Dermis blood vessel endothelial cell (primary cell): Measurements from ENCODE around the gene CFAP77. TPM values are rescaled to one million over a fixed set of nuclear protein-coding genes. Genes with fewer than 3 reads are reported as not detected.

Experiments used
- DNase-seq: peaks from one replicate; pipeline ENCODE4 v3.0.0; 2010
- total RNA-seq: library from RNA; depleted of rRNA; stranded (reverse); fragments of >200 nt; gene quantifications from 2 replicates; pipeline ENCODE4 v1.2.3, GENCODE V29; 2014

Gene CFAP77
- total RNA-seq, 1 donor from 2014 or later = 0.34 TPM

DNA sequence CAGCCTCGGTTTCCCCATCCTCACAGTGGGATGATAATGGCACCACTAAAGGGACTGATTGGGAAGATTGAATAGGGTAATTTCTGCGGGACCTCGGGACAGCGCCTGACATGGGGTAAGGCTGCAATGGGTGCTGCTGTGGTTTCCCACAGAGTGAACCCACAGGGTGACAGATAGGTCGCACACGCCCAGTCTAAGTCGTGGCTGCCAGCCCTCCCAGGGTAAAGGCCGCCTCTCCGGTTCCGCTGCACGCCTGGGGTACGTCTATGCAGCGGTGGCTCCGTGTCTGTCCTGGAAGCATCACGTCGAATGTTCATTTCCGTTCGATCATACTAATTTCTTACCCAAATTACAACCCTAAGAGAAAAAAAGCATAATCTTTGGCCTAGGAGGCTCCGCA lies 631 bp downstream of the CFAP77 start:
- no peak for DNase-seq

DNA sequence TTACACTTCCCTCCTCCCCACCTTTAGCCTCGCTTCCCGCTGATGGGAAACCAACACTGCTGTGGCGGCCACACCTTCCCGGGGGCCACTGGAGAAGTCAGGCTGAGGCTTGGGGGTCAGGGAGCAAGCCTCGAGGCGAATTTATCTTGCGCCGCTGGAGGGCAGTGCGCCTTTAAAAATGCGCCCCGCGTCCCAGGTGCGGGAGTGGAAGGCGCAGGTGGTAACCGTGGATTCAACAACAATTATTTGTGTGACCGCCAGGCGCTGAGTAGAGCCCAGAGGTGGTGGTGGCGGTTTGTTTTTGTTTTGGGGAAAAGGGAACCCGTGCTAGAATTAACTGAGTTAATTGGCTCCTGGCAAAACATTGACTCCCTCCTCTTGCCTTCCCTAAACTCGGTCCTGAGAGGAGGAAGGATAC lies 1.1 kb downstream of the CFAP77 start:
- peak; percentile 63 for DNase-seq

DNA sequence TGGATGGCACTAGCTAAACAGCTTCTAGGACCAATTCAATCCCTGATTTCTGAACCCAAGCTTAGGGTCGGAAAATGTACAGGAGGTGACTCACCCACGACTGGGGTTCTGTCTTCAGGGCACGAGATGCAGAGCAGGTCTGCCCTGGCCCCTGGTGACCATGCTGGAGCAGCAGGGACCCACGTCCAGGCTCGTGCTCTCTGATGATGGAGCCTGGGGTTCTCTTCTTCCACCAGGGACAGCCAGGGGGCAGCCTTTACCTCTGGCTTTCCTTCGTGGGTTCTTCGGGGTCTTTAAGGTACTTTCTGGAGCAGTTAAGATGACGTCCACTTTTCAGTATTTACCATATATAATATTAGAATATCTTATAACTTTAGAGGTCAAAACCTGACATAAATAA lies 2.1 kb downstream of the CFAP77 start:
- DNase-seq = peak; percentile 53

DNA sequence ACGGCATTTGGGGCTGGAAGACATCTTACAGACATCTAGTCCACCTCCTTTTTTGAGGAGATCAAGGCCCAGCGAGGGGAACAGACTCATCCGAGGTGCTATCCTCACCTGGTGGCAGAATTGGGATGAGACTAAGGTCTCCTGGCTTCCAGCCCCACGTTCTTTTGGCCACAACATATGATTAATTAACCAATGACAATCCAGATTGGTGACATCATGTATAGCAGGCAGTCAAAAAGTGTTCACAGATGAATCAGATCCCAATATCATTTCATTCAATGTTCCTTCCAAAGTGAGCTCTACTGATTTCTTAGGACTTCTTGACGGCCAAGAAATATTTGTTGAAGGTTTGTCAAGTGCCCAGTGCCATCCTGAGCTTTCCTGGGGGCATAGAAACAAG lies 3.9 kb downstream of the CFAP77 start:
- DNase-seq = no peak

DNA sequence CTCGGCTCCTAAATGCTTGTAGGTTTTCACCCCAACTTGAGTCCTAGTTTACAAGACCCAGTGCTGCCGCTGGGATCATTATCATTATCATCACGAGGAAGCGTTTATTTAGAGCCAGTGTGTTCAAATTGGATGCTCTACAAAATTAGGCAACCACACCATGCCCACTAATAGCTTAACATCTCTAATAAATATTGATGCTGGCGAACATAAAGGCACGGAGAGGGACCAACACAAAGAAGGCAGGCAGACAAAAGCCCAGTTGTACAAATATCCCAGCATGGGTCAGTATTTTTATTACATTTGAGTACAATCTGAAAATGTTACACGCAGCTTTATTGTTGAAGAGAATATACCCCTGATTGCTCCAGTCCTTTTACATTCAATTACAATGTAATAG lies 4.7 kb downstream of the CFAP77 start:
- DNase-seq = no peak

DNA sequence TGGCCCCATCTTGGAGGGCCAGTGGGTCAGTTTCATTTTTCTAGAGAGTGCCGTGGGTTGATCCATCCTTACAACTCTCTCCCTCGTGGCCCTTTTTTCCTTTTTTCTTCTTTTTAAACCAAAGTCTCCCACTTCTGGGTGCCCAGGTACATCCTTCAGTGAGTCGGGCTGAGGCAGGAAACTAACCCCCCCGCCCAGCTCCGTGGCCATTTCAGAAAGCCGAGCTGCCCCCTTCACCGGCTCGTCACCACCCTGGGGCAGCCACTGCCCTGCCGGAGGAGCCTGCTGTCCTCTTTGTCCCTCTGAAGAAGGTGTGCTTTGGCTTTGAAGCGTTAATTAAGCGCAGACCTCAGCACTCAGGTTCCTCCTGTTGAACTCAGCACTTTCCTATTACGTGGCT lies 5.2 kb downstream of the CFAP77 start:
- no peak for DNase-seq

DNA sequence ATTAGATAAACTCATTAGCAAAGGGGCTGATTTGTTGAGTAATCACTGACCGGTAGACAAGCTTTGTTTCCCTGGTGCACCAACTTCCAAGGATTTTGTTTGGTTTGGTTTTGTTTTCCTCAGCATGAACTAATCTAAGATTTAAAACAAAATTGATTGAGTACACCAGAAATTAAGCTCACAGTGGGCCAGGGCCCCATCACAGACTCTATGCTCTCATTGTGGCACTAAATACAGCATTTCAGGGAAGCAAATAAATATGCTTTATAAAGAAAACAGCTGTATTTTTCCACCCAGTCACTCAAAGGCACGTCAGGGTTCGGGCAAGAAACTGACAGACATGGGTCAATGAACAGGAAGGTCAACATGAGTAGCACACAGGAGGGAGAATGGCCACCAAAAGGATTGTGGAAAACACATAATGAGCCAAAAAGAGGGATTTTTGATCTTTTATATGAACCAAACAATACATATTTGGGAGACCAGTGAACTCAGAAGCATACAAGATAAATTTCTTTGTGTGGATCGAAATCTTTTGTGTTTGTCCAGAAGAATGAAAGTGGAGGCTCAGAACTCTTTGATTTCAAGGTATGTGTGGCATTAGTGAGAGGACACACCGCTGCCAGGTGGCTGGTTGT lies 8.8 kb downstream of the CFAP77 start:
- DNase-seq = no peak

DNA sequence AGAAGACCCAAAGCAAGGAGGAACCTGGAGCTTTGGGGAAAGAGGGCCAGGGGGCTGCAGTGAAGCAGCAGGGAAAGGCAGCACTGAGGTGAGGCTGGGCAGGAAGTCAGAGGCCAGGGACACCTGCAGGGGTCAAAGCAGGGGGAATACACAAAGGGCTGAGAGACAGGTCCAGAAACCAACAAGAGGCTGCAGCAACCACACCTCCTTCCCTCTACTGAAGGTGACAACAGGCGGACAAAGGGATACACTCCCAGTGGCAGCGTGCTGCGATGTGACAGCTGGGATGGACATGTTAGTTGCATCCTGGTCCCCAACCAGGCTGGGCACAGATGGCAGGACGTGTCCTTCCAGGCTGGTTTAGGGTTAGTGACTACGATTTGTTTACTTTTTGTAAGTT lies 12.6 kb downstream of the CFAP77 start:
- no peak for DNase-seq

DNA sequence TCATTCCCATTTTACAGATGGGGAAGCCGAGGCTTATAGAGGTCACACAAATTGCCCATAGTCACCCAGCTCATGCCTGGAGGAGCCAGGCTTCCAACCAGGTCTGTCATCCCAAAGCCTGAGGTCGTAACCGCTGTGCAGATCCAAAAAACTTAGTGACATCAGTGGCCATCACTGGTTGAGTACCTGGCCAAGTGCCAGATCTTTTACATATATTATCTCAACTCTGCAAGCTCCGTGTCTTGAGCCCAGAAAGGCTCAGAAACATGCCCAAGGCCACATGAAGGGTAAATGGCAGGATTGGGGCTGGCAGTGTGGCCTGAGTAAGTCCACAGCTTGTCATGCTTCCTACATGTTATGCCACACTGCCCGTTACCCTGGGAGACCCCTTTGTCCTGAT lies 13.5 kb downstream of the CFAP77 start:
- DNase-seq = no peak

DNA sequence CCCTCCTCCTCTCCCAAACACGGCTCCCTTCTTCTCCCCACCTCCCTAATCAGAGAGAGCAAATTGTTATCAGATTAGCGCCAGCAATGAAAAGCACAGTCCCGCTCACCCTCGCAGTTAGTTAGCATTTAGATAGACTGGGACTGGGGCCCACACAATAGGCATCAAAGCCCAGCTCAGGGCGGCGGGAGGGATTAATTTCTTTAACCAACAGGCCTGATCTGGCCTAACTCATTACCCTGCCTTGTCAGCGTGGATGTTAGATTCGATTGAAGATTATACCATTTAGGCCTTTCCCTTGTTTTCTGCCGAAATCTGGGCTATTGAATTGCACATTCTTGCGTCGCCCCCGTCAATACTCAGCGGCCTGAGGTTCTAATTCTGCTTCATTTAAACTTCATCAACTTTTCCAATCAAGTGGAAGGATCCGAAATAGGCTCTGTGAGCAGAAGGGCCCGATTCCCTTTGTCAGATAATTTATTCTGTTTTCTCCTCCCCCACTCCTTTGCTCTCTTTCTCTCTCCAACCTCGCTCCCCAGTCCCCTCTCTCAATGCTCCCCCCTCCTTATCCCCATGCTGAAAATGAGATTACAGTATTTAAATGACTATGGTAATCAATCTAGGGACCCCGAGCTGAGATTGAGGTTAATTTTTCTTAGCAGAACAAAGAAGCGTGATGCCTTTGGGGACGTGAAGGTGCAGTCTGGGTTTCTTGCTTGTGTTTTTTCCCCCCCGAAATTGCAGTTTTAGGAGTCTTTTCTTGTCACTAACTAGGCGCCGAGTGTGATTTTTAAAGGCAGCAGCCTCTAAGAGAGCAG lies 15.1 kb downstream of the CFAP77 start:
- no peak for DNase-seq

DNA sequence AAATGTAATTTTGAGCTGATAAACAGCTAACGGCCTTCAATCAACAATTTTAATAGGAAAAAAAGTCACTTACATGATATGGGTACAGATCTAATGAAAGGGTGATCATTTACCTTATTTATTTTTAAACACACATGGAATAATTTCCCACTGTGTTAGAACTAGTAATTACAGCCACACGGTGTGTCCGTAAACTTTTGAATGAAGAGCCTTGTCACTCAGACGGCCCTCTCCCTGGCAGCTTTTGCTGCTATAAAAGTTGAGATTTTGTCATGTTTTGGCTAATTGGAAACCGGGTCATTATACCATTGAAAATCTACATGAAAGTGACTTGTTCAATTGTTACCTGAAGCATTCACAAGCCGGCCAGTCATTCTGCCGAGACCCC lies 15.7 kb downstream of the CFAP77 start:
- DNase-seq = no peak

DNA sequence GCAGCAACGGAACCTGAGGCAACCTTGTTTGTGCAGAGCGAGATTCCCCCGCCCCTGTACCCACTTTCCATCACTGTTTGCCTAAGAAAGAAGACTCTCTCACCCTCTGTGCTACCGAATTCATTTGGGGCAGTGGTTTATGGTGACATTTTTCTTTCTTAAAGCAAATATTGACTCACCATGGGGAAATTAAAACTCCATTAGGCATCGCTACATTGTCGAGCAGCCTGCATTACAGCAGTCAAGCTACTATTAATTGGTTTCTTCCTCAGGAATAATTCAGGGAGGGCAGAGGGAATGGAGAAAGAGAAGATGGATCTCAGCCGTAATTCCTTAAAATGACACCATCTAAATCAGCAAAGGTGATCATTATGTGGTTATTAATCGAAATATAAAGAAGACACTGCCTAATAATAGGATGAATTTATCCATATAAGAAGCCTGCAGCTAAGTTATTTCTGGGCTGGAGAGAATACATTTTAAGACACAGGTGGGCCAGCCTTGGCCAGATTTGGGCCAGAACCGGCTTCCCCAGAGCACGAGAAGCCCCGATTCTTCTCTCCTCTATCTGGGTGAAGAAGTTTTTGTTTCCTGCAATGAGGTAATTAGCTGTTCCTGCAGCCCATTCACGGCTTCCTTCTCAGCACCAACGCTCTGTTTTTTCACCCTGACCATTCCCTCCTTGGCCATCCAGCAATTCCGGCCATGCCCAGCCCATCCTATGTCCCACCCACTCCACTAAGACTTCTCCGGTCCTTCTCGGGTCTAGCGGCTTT lies 16.8 kb downstream of the CFAP77 start:
- no peak for DNase-seq

DNA sequence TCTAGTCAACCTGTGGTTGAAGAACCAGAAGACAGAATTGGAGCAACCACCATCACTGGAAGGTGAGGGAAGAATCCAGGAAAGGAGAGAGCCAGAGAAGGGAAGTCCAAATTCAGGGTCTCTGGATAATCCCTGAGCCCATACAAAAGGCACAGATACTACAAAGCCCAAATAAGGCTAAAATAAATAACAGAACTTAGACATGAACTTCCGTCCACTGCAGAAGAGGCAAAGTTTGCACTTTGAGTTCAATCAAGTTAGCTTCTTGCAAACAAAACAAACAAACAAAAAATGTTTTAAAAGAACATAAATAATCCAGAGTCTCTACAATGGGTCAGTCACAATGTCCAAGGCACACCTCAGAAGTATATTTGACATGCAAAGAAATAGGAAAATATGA lies 21.0 kb downstream of the CFAP77 start:
- DNase-seq = no peak

DNA sequence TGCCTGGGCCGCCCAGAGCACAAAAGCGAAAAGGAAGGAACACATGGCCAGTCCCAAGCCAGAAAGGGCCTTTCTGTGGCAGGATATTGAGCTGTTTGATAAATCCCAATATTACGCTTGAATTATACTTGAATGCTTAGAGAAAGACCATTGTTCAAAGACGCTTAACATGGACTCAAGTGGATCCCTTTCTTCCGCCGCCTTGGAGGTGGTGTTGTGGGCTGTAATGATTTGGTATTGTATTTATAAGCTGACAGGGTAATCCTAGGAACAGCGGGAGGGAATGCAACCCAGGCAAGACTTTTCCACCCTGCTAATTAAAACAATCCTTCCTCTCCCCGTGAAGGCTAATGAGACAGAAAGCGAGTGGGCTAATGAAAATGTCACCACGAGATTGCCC lies 24.9 kb downstream of the CFAP77 start:
- no peak for DNase-seq

DNA sequence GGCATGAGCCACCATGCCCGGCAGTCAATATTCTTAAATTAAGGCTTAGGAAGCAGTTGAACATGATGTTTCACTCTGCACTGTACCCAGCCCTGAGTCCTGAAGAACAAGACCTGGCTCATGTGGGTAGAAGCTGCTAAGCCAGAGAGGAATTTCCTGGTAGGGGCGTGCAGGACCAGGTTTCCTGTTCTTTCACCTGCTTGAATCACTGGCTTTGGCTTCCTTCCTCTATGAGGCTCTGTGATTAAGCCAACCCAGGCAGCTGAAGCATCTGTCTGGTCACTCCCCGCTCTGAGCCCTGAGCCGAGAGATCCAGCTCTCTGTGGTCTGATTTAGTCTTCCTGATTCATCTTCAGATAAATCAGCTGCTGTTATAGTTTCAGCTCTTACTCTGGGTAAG lies 29.1 kb downstream of the CFAP77 start:
- DNase-seq = peak; percentile 13

DNA sequence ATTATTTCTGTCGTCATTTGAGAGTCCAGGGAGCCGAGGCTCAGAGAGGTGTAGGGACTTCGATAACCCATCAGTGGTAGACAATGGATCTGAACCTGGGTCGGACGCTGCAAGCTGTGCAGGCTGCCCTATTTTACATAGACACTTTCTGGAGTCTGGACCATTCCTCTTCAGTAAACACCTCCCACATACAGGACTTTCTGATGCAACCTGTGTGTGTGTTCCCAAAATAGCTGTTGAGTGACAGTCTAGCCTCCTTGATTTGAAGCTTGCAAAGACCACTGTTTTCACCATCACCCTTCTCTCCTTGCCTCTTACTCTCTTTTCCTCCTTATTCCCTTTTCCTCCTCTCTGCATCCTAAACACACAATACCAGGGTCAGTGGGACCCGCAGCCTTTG lies 30.7 kb downstream of the CFAP77 start:
- no peak for DNase-seq

DNA sequence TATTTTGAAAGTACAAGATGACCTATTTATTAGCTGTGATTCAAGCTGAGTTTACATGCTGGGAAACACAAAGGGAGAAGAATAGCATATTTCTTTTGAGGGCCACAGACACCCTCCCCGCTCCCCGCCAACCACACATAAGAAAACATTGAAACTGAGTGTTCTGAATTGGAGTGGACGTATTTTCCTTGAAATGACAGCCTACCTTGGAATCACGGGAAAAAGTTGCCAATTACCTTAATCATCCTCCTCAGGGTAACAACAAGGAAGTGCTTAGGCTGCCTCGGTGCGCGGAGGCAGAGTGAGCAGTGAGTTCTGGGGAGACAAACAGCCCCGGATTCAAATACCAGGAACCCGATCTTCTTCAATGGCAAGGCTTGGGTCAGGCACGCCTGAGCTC lies 31.4 kb downstream of the CFAP77 start:
- DNase-seq = no peak

DNA sequence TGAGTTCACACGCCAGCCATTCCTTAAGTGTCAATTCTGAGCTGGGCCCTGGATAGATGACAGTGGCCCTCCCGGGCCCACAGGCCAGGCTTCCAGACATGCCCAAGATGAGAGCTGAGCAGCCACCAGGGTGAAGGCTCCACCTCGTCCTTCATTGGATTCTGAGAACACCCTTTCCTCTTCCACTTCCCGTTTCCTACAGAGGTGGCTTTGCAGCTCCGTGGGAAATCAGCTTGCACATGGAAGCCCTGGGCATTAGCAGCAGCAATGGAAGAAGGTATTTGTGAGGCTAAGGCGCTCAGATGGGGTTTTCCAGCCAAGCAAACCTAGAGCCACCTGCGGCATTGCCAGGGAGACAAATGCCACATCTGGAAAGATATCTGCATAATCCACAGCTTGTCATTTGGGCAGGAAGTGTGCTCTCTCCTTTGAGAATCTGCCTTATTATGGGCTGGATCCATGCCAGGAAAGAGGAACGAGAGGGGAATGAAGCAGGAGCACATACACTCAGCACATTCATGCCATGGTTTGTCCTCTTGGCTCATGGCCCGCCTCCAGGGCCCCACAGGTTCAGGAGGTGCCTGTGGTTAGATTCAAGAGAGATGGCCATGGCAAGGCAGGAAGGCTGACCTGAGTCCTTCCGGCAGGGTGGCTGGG lies 34.1 kb downstream of the CFAP77 start:
- DNase-seq = no peak

DNA sequence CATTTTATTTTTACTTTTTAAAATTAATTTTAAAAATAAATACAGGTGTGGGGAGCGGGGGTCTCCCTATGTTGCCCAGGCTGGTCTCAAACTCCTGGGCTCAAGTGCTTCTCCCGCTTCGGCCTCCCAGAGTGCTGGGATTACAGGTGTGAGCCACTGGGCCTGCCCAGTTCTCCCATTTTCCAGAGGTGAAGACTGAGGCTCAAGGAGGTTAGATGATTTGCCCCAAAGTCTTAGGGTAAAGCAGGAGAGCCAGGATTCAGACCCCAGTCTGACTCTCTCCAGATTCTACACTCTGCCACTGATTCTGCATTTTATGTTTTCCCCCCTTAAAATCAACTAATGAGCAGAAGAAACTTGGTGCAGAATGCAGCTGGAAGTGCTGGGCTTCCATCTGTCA lies 36.9 kb downstream of the CFAP77 start:
- DNase-seq = no peak

DNA sequence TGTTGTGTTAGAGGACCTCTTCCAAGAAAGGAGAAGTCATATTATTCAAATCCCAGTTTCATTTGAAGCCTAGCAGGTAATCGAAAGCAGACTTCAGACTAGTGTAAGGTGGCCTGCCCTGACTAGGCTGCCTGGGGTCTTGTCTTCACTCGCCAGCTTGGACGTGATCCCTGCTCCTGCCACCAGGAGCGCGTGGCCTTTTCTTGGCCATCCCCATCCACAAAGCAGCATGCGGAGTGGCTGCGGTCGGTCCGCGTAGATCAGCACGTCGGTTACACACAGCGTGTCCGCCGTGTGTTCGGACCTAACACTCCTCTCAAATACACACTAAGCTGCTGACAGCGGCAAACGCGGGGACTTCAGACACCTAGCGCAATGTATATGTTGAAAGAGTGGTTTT lies 37.3 kb downstream of the CFAP77 start:
- peak; percentile 4 for DNase-seq

DNA sequence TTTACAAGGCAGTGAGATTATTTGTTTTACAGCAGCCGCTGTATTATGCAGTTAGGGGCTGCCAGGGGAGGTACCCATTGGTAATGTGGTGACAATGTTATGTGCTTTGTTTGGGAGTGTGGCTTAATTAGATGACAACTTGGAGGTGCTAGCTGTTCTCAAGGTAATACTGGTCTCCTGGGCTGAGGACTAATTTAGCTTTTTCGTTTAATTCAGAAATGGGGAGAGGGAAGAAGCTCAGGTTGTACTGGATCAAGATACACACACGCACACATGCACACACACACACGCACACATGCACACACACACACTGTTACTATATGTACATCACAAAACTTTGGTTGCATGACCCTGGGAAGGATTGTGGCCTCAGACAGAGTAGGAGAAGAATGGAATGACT lies 37.9 kb downstream of the CFAP77 start:
- DNase-seq = no peak

DNA sequence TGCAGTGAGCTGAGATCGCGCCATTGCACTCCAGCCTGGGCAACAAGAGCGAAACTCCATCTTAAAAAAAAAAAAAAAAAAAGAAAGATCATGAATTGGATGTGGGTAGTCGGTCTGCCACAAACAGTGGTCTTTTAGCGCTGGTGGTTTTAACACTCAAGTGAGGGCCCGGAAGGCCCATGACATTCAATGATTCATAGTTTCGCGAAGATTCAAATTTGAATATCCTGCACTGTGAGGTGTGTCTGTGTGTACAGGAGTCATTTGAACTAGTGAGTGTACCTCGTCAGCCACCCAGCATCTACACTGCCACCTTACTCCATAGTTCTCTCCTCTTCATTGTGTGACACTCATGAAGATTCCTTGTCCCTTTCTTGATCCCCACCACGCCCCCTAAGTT lies 41.3 kb downstream of the CFAP77 start:
- DNase-seq = no peak

DNA sequence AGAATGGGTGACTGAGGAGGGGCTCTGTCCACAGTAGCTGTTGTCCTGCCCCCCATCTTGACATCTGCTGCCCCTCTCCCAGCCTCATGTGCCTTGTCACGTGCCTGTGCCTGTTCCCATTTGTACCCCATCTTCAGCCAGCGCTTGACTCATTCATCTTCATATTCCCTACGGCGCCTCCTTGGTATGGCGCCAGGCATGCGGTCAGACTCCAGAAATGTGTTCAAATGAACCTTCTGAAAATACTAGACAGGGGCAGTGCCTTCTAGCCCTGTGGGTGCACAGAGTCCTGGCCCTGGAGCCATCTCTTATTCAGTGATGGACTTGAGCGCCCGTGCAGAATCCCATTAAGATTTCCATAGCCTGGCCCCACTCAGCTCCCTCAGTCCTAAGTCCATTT lies 46.2 kb downstream of the CFAP77 start:
- DNase-seq = no peak
